ENCODE data around the gene OPA1. TPM values are rescaled to one million over a fixed set of nuclear protein-coding genes. Genes with fewer than 3 reads are reported as not detected.

The OPA1 gene
- total RNA-seq, 2 donors from 2014 or later = 20.8 to 45.8 TPM

DNA sequence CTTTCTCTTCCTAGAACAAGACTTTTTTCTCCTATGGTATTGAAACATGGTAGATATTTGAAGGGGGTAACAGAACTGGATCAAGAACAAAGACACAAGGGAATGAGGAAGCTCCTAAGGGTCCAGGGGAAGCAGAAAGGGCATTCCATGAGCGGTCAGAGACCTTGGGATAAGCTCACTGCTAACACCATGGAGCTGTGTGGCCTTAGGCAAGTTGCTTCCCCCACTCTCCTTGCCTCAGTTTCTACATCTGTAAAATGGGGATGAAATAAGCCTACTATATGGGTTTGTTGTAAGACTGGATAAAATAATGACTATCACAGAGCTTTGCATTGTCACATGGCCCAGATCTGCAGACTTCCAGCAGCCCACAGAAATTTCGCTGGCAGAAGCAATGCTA lies 139.8 kb downstream of the OPA1 start:
- Histone ChIP-seq H3K4me3 (no peak overlapping the region), H3K4me1 (peaks cover 36% of the 10 kb centered on the region), H3K27me3 (no peaks in the 10 kb centered on the region), H3K36me3 (replicated peaks in 1 of 2; ENCODE audit: insufficient read depth in 1 of 2, low read depth in 2 of 2) (no peaks in the 10 kb centered on the region), H3K27ac (no peak overlapping the region), H3K9me3 (no peaks in the 10 kb centered on the region)
- DNase-seq (no peak), ATAC-seq (no peak)
- intact Hi-C loops (cut with DNase I) = no loop called here
- 75 to 91% methylated on average over 2 of the region's 2 CpGs for WGBS, 2 donors
- TF ChIP-seq CTCF (IDR thresholded peaks at IDR 0.05) = no peak
- TF ChIP-seq POLR2A (IDR thresholded peaks at IDR 0.05) = no peak

GRCh38 chr3:193734737-193735366 lies 141.8 kb downstream of the OPA1 start:
- ATAC-seq (peak; percentile 87), DNase-seq (peak; percentile 68 to 81 (median 72))
- Histone ChIP-seq H3K4me1 (peaks cover 36% of the 10 kb centered on the region), H3K4me3 (no peak overlapping the region), H3K9me3 (no peaks in the 10 kb centered on the region), H3K36me3 (replicated peaks in 1 of 2; ENCODE audit: insufficient read depth in 1 of 2, low read depth in 2 of 2) (no peaks in the 10 kb centered on the region), H3K27me3 (no peaks in the 10 kb centered on the region), H3K27ac (peak overlapping the region; percentile 53 to 83 (median 66))
- intact Hi-C loops (cut with DNase I) = no loop called here
- no peak for TF ChIP-seq CTCF (IDR thresholded peaks at IDR 0.05)
- TF ChIP-seq POLR2A (IDR thresholded peaks at IDR 0.05) = no peak
- 33 to 47% methylated on average over 10 to 15 of the region's 15 CpGs for WGBS, 2 donors

DNA sequence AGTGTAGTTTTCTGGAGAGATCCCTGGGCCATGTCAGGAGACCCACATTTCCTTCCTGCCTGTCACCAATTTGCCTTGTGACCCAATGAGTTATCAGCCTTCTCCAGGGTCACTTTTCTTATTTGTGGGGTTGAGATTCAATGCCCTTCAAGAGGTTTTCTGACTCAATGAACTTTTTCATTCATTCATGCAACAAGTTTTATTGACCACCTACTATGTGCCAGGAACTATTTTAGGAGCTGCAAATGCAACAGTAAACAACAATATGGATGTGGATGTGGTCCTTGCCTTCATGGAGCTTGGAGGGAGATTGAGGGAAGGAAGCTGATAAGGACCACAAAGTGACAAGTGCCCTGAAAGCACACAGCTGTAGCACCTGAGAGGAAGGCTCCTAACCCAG lies 142.8 kb downstream of the OPA1 start:
- DNase-seq (no peak), ATAC-seq (no peak)
- Histone ChIP-seq H3K36me3 (replicated peaks in 1 of 2; ENCODE audit: insufficient read depth in 1 of 2, low read depth in 2 of 2) (no peaks in the 10 kb centered on the region), H3K4me1 (peaks cover 36% of the 10 kb centered on the region), H3K4me3 (no peak overlapping the region), H3K9me3 (no peaks in the 10 kb centered on the region), H3K27me3 (no peaks in the 10 kb centered on the region), H3K27ac (peak overlapping the region in 1 of 4 donors; percentile 20)
- intact Hi-C loops (cut with DNase I) = no loop called here
- no peak for TF ChIP-seq CTCF (IDR thresholded peaks at IDR 0.05)
- TF ChIP-seq POLR2A (IDR thresholded peaks at IDR 0.05) = no peak

DNA sequence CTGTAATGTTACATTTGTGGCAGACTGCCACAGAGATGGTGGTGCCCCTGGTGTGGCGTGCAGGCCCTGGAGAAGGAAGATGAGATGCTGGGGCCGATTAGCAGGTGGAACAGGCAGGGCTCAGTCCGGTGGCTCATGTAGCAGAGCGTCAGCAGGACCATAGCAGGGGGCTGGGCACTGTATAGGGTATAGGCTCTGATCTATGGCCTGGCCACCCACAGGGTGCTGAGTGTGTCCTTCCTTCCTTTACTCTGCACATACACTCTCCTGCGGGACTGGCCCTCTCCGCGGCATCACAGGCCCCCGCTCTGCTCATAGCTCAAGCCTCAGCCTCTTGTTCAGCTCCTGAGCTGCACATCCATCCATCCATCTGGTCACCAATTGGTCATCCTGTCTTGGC lies 143.6 kb downstream of the OPA1 start:
- DNase-seq (no peak), ATAC-seq (no peak)
- Histone ChIP-seq H3K9me3 (no peaks in the 10 kb centered on the region), H3K27ac (no peak overlapping the region), H3K4me1 (peaks cover 36% of the 10 kb centered on the region), H3K27me3 (no peaks in the 10 kb centered on the region), H3K4me3 (no peak overlapping the region), H3K36me3 (replicated peaks in 1 of 2; ENCODE audit: insufficient read depth in 1 of 2, low read depth in 2 of 2) (no peaks in the 10 kb centered on the region)
- no peak for TF ChIP-seq CTCF (IDR thresholded peaks at IDR 0.05)
- intact Hi-C loops (cut with DNase I) = no loop called here
- 89% methylated on average over 7 to 8 of the region's 8 CpGs for WGBS, 2 donors

- DNase-seq = peak in 2 of 4 donors; percentile 24 to 25
- Histone ChIP-seq H3K36me3 (replicated peaks in 1 of 2; ENCODE audit: insufficient read depth in 1 of 2, low read depth in 2 of 2) (no peaks in the 10 kb centered on the region), H3K9me3 (no peaks in the 10 kb centered on the region), H3K4me1 (peaks cover 36% of the 10 kb centered on the region), H3K27ac (peak overlapping the region in 2 of 4 donors; percentile 52 to 62), H3K27me3 (no peaks in the 10 kb centered on the region), H3K4me3 (no peak overlapping the region)
- no peak for TF ChIP-seq POLR2A (IDR thresholded peaks at IDR 0.05)
- no peak for TF ChIP-seq CTCF (IDR thresholded peaks at IDR 0.05)
- WGBS, 2 donors = 62 to 78% methylated on average over 17 of the region's 17 CpGs
- ATAC-seq = peak; percentile 7
- intact Hi-C loops (cut with DNase I) = no loop called here
Observed at GRCh38 chr3:193737191-193737751, 144.3 kb downstream of the OPA1 start.
